Endothelial cell of umbilical vein (primary cell): ENCODE results near the gene ACSL6. TPM values are rescaled to one million over a fixed set of nuclear protein-coding genes. Genes with fewer than 3 reads are reported as not detected.

Source experiments
- BruUV-seq: library from RNA; stranded (reverse); fragments of 400-500 nt; replicated peaks from 2 replicates; lab custom pipeline; 2021; lab: Mats Ljungman, UMichigan
- CTCF ChIA-PET: fragments of 300-600, 350-600 bp; sonication (Branson Sonifier 250); formaldehyde crosslinking; loops from one replicate; lab custom pipeline; 2021; ENCODE audit warnings: antibody characterized with exemption, inconsistent platforms; lab: Charles Lee
- POLR2A ChIA-PET: fragments of 300-600, 350-600 bp; sonication (Branson Sonifier 250); formaldehyde crosslinking; loops from one replicate; lab custom pipeline; 2021; ENCODE audit warnings: antibody characterized with exemption, inconsistent platforms; lab: Charles Lee
- DNase-seq: peaks from one replicate; pipeline ENCODE4 v3.0.0-alpha.2; 2011; ENCODE audit warnings: low read depth, low spot score
- FAIRE-seq: peaks from 2 replicates; lab custom pipeline; 2011; peaks lifted over from hg19 to GRCh38; lab: Jason Lieb, UNC
- H2AFZ ChIP-seq: 2 replicates; pipeline ENCODE4 v1.6.0; 2012; ENCODE audit warnings: low read depth, low read length, control low read depth, inconsistent platforms
- H3K27ac ChIP-seq: 2 replicates; pipeline ENCODE4 v1.5.1; 2011; ENCODE audit warnings: low read depth, mild to moderate bottlenecking, control low read depth, low read length, moderate library complexity; ENCODE audit not compliant: insufficient read depth
- H3K27me3 ChIP-seq, 2 experiments: 2 replicates each; pipeline versions ENCODE4 v1.6.0 to v1.6.1; 2011; ENCODE audit warnings: low read length in 2 of 2, mixed read lengths in 1 of 2; ENCODE audit not compliant: control insufficient read depth in 2 of 2, insufficient read depth in 2 of 2
- H3K36me3 ChIP-seq, 2 experiments: 2 replicates in 1 of 2; 3 replicates in 1 of 2; pipeline ENCODE4 v1.5.1; 2011; ENCODE audit warnings: low read length in 2 of 2, mild to moderate bottlenecking in 1 of 2, moderate library complexity in 1 of 2; ENCODE audit not compliant: control insufficient read depth in 2 of 2, insufficient read depth in 2 of 2; ENCODE audit errors: extremely low read depth in 1 of 2
- H3K4me1 ChIP-seq: 3 replicates; pipeline ENCODE4 v1.5.1; 2011; ENCODE audit warnings: mild to moderate bottlenecking, low read length; ENCODE audit not compliant: control insufficient read depth, insufficient read depth; ENCODE audit errors: extremely low read depth
- H3K4me2 ChIP-seq: 2 replicates; pipeline ENCODE4 v1.6.1; 2011; ENCODE audit warnings: low read length, control low read depth, mixed read lengths; ENCODE audit not compliant: insufficient read depth
- H3K4me3 ChIP-seq, 3 experiments: fragments of 200-600 bp in 1 of 3; sonication (generic), shearing (Covaris generic) in 1 of 3; replicated peaks in 1 of 3; 2 replicates each; pipeline ENCODE4 v1.5.1; 2011 to 2016; ENCODE audit warnings: control low read depth in 3 of 3, low read length in 3 of 3, mild to moderate bottlenecking in 2 of 3, inconsistent platforms in 1 of 3, low read depth in 1 of 3, moderate library complexity in 1 of 3; ENCODE audit not compliant: insufficient read depth in 1 of 3
- H3K79me2 ChIP-seq: 2 replicates; pipeline ENCODE4 v1.6.0; 2012; ENCODE audit warnings: low read length, inconsistent platforms; ENCODE audit not compliant: control insufficient read depth, insufficient read depth
- H3K9ac ChIP-seq: replicated peaks from 2 replicates; pipeline ENCODE3; 2011; ENCODE audit warnings: low read length, control low read depth; ENCODE audit not compliant: insufficient read depth; ENCODE audit errors: extremely low read depth
- H3K9me1 ChIP-seq: replicated peaks from 3 replicates; pipeline ENCODE4 v1.6.0; 2011; ENCODE audit warnings: mild to moderate bottlenecking, low read length; ENCODE audit not compliant: control insufficient read depth, insufficient read depth; ENCODE audit errors: extremely low read depth
- H3K9me3 ChIP-seq: replicated peaks from 2 replicates; pipeline ENCODE4 v1.5.1; 2012; ENCODE audit warnings: low read length, inconsistent platforms; ENCODE audit not compliant: control insufficient read depth, insufficient read depth
- H4K20me1 ChIP-seq: replicated peaks from 2 replicates; pipeline ENCODE3; 2011; ENCODE audit warnings: mild to moderate bottlenecking, low read length; ENCODE audit not compliant: control insufficient read depth, insufficient read depth; ENCODE audit errors: extremely low read depth
- CTCF ChIP-seq, 2 donors: IDR thresholded peaks; 1 replicate in 1 of 2; 2 replicates in 1 of 2; pipeline ENCODE4 v1.5.1; 2011; ENCODE audit warnings: low read length in 2 of 2, mild to moderate bottlenecking in 2 of 2, moderate library complexity in 2 of 2, control low read depth in 1 of 2, inconsistent platforms in 1 of 2, low read depth in 1 of 2; ENCODE audit not compliant: insufficient read depth in 1 of 2; ENCODE audit errors: extremely low read depth in 1 of 2
- EZH2 ChIP-seq: IDR thresholded peaks from 2 replicates; pipeline ENCODE4 v1.6.1; 2012; ENCODE audit warnings: borderline replicate concordance, low read depth, mild to moderate bottlenecking, moderate library complexity, low read length, inconsistent platforms; ENCODE audit not compliant: severe bottlenecking
- FOS ChIP-seq: IDR thresholded peaks from 2 replicates; pipeline ENCODE4 v1.6.1; 2011; ENCODE audit warnings: mild to moderate bottlenecking, low read length, moderate library complexity, borderline replicate concordance; ENCODE audit not compliant: insufficient read depth
- GATA2 ChIP-seq: IDR thresholded peaks from 2 replicates; pipeline ENCODE4 v1.7.0; 2011; ENCODE audit warnings: low read depth, mild to moderate bottlenecking, moderate library complexity, mixed read lengths, low read length; ENCODE audit not compliant: insufficient read length, insufficient read depth
- JUN ChIP-seq: IDR thresholded peaks from 2 replicates; pipeline ENCODE4 v1.6.1; 2011; ENCODE audit warnings: borderline replicate concordance, low read depth; ENCODE audit not compliant: insufficient read length, insufficient read depth
- MAX ChIP-seq: IDR thresholded peaks from 2 replicates; pipeline ENCODE4 v1.6.1; 2011; ENCODE audit not compliant: insufficient read depth, insufficient read length
- MYC ChIP-seq: IDR thresholded peaks from one replicate; pipeline ENCODE4 v1.6.1; 2011; ENCODE audit warnings: mild to moderate bottlenecking, low read depth, low read length
- POLR2A ChIP-seq: IDR thresholded peaks from 2 replicates; pipeline ENCODE4 v1.6.1; 2012; ENCODE audit warnings: low read depth, mild to moderate bottlenecking, control low read depth, low read length
- POLR2AphosphoS5 ChIP-seq: IDR thresholded peaks from 2 replicates; pipeline ENCODE4 v1.6.1; 2012; ENCODE audit warnings: low read depth, mild to moderate bottlenecking, control low read depth, low read length, moderate library complexity; ENCODE audit not compliant: insufficient read depth
- dilution Hi-C: fragments of 300-500 bp; cut with MboI; formaldehyde crosslinking; loops from one replicate; pipeline ENCODE4 v1.15.0; 2019; ENCODE audit warnings: low sequenced_read_pairs; ENCODE audit not compliant: extremely low pct_ligation_motif_present
- intact Hi-C: fragments of 100-400 bp; cut with micrococcal nuclease; formaldehyde crosslinking; loops from one replicate; pipeline ENCODE4 v1.10.0; 2022
- polyA plus RNA-seq, 4 experiments: library from polyadenylated mRNA; depleted of rRNA in 3 of 4; stranded (reverse) in 3 of 4; unstranded in 1 of 4; fragments of >200 nt; gene quantifications; 2 replicates each; pipeline versions ENCODE4 v1.2.1 to v1.2.3, GENCODE V29; 2011 to 2012; ENCODE audit warnings: missing spikeins in 1 of 4
- total RNA-seq: library from RNA; stranded (reverse); gene quantifications from 2 replicates; pipeline ENCODE4 v1.2.3, GENCODE V29; 2021

ACSL6 gene
- total and polyA plus RNA-seq, 2 donors (not counting 3 experiments of a cell fraction or from before 2014, with no cell fraction given), result not detected

- H3K4me2 ChIP-seq, result no peak overlapping the region
- ChIA-PET CTCF (no interaction called here), POLR2A (no interaction called here)
- FAIRE-seq (no peak), DNase-seq (no peak)
- TF ChIP-seq EZH2 (no peak), CTCF (IDR thresholded peaks at IDR 0.05; ENCODE audit: extremely low read depth in 1 of 2, insufficient read depth in 1 of 2, low read depth in 1 of 2, low read length in 2 of 2) (no peak), POLR2AphosphoS5 (no peak), FOS (no peak), GATA2 (no peak), JUN (no peak), MAX (no peak), POLR2A (no peak), MYC (no peak)
- H3K27me3 ChIP-seq, result peaks cover 0 to 8% of the 10 kb centered on the region in 2 experiments
- H3K36me3 ChIP-seq, result no peaks in the 10 kb centered on the region
- H3K9me3 ChIP-seq, result no peaks in the 10 kb centered on the region
- dilution Hi-C loops, result no loop called here
- no TSS peak for BruUV-seq
- H3K4me3 ChIP-seq, result no peak overlapping the region
- no peak overlapping the region for H2AFZ ChIP-seq
- no peak overlapping the region for H3K27ac ChIP-seq
- no peaks in the 10 kb centered on the region for H3K4me1 ChIP-seq
- no peaks in the 10 kb centered on the region for H3K79me2 ChIP-seq
- intact Hi-C loops, result no loop called here
- no peaks in the 10 kb centered on the region for H4K20me1 ChIP-seq
- no peak overlapping the region for H3K9ac ChIP-seq
- H3K9me1 ChIP-seq, result no peaks in the 10 kb centered on the region
Observed at GRCh38 chr5:131939690-131940345, 71.6 kb downstream of the ACSL6 start.
